ENCODE results near the gene ALX4.

Gene ALX4

DNA sequence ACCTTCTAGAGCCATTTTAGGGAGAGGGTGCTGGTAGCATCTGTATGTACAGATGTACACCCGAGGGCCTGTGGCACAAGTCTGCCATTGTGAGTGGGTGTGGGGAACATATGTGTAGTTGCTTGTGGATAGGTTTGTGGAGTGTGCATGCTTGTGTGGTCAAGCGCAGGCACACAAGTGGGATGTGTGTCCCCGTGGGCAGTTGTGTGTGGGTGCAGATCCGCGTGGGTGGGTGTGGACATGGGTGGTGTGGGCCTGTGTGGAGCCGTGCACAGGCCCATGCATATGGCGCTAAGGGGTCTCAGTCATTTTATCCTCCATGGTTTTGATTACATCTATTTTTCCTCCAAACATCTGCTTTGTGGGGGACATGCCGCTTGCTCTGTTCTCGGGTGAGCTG lies 28.8 kb downstream of the ALX4 start:
- Histone ChIP-seq H2AFZ (ENCODE audit: low read depth) (no peak overlapping the region), H3K9ac (no peak overlapping the region), H3K4me2 (no peak overlapping the region), H3K36me3 (ENCODE audit: insufficient read depth) (no peaks in the 10 kb centered on the region), H3K27ac (no peak overlapping the region), H3K27me3 (ENCODE audit: insufficient read depth, low read depth) (no peaks in the 10 kb centered on the region), H4K20me1 (ENCODE audit: insufficient read depth) (no peaks in the 10 kb centered on the region), H3K4me1 (ENCODE audit: low read depth, poor library complexity, severe bottlenecking) (peaks cover 6% of the 10 kb centered on the region), H3K4me3 (IDR thresholded peaks at IDR 0.05; ENCODE audit: insufficient read depth, low read depth, low read length) (no peak overlapping the region), H3K79me2 (ENCODE audit: insufficient read depth, low read depth) (no peaks in the 10 kb centered on the region)
- TF ChIP-seq, protein P1, sequence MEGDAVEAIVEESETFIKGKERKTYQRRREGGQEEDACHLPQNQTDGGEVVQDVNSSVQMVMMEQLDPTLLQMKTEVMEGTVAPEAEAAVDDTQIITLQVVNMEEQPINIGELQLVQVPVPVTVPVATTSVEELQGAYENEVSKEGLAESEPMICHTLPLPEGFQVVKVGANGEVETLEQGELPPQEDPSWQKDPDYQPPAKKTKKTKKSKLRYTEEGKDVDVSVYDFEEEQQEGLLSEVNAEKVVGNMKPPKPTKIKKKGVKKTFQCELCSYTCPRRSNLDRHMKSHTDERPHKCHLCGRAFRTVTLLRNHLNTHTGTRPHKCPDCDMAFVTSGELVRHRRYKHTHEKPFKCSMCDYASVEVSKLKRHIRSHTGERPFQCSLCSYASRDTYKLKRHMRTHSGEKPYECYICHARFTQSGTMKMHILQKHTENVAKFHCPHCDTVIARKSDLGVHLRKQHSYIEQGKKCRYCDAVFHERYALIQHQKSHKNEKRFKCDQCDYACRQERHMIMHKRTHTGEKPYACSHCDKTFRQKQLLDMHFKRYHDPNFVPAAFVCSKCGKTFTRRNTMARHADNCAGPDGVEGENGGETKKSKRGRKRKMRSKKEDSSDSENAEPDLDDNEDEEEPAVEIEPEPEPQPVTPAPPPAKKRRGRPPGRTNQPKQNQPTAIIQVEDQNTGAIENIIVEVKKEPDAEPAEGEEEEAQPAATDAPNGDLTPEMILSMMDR (conservative IDR thresholded peaks at IDR 0.05; ENCODE audit: low read depth, low read length): no peak

DNA sequence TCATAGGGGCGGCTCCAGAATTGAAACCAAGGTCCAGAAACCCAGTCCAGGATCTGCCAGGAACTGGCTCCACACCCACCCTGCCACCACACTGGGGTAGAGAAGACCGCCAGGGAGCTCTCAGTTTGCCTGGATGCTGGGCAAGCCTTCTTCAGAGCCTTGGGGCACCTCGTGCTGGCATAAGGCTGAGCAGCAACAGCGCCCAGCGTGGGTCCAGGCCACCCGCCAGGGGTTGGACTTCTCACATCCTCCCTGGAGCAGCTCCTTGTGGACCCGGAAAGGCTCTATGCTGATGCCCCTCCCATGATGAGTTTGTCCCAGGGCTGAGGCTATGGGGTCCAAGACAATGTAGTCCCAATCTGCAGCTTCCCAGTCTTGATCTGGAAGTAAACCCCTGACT lies 29.7 kb downstream of the ALX4 start:
- Histone ChIP-seq H3K27me3 (ENCODE audit: insufficient read depth, low read depth) (no peaks in the 10 kb centered on the region), H3K4me2 (no peak overlapping the region), H3K9ac (no peak overlapping the region), H3K27ac (no peak overlapping the region), H2AFZ (ENCODE audit: low read depth) (no peak overlapping the region), H4K20me1 (ENCODE audit: insufficient read depth) (no peaks in the 10 kb centered on the region), H3K36me3 (ENCODE audit: insufficient read depth) (no peaks in the 10 kb centered on the region), H3K4me3 (IDR thresholded peaks at IDR 0.05; ENCODE audit: insufficient read depth, low read depth, low read length) (no peak overlapping the region), H3K79me2 (ENCODE audit: insufficient read depth, low read depth) (no peaks in the 10 kb centered on the region), H3K4me1 (ENCODE audit: low read depth, poor library complexity, severe bottlenecking) (no peaks in the 10 kb centered on the region)
- TF ChIP-seq, protein P1 (conservative IDR thresholded peaks at IDR 0.05; ENCODE audit: low read depth, low read length): no peak

DNA sequence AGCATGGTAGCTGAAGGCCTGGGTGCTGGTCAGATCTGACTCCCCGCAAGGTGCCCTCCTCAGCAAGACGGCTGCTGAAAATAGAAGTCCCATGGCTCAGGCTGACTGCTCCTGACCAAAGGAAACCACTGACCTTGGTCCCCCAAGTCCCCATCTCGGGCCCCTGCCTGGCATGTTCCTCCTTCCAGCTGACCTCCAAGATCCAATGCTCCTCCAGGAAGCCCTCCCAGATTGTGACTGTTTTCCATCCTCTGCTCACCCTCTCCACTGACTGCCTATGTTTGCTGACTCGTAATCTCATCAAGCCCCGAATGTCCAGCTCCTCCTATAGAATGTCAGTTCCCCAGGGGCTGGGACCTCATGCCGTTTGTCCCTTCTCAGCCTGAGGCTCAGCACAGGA lies 30.5 kb downstream of the ALX4 start:
- no peaks in the 10 kb centered on the region for H3K79me2 ChIP-seq (ENCODE audit: insufficient read depth, low read depth)
- no peaks in the 10 kb centered on the region for H3K4me1 ChIP-seq (ENCODE audit: low read depth, poor library complexity, severe bottlenecking)

GRCh38 chr11:44277196-44278090 lies 32.5 kb downstream of the ALX4 start:
- H3K4me3 ChIP-seq (IDR thresholded peaks at IDR 0.05; ENCODE audit: insufficient read depth, low read depth, low read length): no peak overlapping the region
- H3K27me3 ChIP-seq (ENCODE audit: insufficient read depth, low read depth): no peaks in the 10 kb centered on the region
- H3K9ac ChIP-seq: no peak overlapping the region
- no peaks in the 10 kb centered on the region for H3K36me3 ChIP-seq (ENCODE audit: insufficient read depth)
- no peak overlapping the region for H2AFZ ChIP-seq (ENCODE audit: low read depth)
- no peaks in the 10 kb centered on the region for H3K4me1 ChIP-seq (ENCODE audit: low read depth, poor library complexity, severe bottlenecking)
- no peaks in the 10 kb centered on the region for H4K20me1 ChIP-seq (ENCODE audit: insufficient read depth)
- H3K4me2 ChIP-seq: no peak overlapping the region
- no peak overlapping the region for H3K27ac ChIP-seq
- TF ChIP-seq, protein P1 (conservative IDR thresholded peaks at IDR 0.05; ENCODE audit: low read depth, low read length): no peak
- H3K79me2 ChIP-seq (ENCODE audit: insufficient read depth, low read depth): no peaks in the 10 kb centered on the region

More for the DNA sequence above, 30.5 kb downstream of the ALX4 start:
- Histone ChIP-seq H3K27ac (no peak overlapping the region), H3K4me3 (IDR thresholded peaks at IDR 0.05; ENCODE audit: insufficient read depth, low read depth, low read length) (no peak overlapping the region), H3K4me2 (no peak overlapping the region), H3K36me3 (ENCODE audit: insufficient read depth) (no peaks in the 10 kb centered on the region), H4K20me1 (ENCODE audit: insufficient read depth) (no peaks in the 10 kb centered on the region), H2AFZ (ENCODE audit: low read depth) (no peak overlapping the region), H3K9ac (no peak overlapping the region), H3K27me3 (ENCODE audit: insufficient read depth, low read depth) (no peaks in the 10 kb centered on the region)
- TF ChIP-seq, protein P1 (conservative IDR thresholded peaks at IDR 0.05; ENCODE audit: low read depth, low read length): no peak
